ENCODE results near the gene SLC9A5.

- TF ChIP-seq CTCF (IDR thresholded peaks at IDR 0.05) (no peak), SREBF2 (IDR thresholded peaks at IDR 0.05) (no peak), EP300 (IDR thresholded peaks at IDR 0.05) (no peak), JUN (IDR thresholded peaks at IDR 0.05) (no peak), RAD21 (conservative IDR thresholded peaks at IDR 0.05 in 1 of 2, IDR thresholded peaks at IDR 0.05 in 1 of 2) (no peak), CEBPB (IDR thresholded peaks at IDR 0.05) (no peak)
Observed at GRCh38 chr16:67275321-67275720, 26.5 kb downstream of the SLC9A5 start.
